ENCODE data around the gene FUT2. TPM values are rescaled to one million over a fixed set of nuclear protein-coding genes. Genes with fewer than 3 reads are reported as not detected.

Gene FUT2
- total RNA-seq, 2 donors from 2014 or later = 125 to 141 TPM

DNA sequence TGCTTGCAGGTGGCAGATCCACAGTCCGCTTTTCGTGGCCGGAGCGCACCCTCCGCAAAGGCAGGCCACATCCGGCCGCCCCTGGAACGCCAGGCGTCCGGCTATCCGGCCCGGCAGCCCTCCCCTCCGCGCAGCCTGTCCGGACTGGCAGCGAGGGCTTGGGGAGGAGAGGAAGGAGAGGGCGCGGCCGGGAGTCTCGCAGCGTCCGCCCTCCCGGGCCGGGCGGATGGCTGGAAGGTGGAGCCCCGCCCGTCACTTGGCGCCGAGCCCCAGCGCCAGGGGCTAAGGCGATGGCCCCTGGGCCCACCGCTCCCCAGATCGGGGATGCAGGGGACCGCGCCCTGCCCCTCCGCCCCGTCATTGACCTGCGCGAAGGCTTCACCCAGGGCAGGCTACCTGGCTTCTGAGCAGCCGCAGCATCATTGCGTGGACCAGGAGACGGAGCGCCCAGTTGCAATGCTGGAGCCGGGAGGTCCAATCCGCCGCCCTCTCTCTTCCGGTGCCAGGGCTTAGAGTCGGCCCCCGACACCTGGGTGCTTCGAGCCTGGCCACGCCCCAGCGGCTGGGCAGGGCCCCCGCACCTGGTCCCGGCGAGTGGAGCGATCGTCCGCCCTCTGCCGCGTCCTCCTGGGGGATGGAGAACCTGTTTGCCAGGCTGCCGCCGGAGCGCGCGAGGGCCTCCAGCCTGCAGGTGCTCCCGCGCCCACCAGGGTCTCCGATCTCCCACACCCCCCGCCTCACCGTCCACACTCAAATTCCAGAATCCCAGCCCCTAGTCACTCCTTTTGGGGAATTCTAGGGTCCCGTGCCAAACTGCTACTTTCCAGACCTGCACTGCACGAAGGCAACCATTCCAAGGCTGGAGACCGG, 57.0 kb downstream of the FUT2 start, which contains the start of gene FUT1:
TSS of gene FUT1 (minus strand) at position 146 of the 870 bp plus-strand sequence. CDS start 1,360 bp downstream, outside the sequence.
- TF ChIP-seq, protein P1, sequence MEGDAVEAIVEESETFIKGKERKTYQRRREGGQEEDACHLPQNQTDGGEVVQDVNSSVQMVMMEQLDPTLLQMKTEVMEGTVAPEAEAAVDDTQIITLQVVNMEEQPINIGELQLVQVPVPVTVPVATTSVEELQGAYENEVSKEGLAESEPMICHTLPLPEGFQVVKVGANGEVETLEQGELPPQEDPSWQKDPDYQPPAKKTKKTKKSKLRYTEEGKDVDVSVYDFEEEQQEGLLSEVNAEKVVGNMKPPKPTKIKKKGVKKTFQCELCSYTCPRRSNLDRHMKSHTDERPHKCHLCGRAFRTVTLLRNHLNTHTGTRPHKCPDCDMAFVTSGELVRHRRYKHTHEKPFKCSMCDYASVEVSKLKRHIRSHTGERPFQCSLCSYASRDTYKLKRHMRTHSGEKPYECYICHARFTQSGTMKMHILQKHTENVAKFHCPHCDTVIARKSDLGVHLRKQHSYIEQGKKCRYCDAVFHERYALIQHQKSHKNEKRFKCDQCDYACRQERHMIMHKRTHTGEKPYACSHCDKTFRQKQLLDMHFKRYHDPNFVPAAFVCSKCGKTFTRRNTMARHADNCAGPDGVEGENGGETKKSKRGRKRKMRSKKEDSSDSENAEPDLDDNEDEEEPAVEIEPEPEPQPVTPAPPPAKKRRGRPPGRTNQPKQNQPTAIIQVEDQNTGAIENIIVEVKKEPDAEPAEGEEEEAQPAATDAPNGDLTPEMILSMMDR (IDR thresholded peaks at IDR 0.05) = no peak
- H3K27me3 ChIP-seq = peaks cover 21% of the 10 kb centered on the region
- H3K36me3 ChIP-seq = no peaks in the 10 kb centered on the region
- no peak within 1 kb of the TSS for H3K27ac ChIP-seq
- intact Hi-C loops (cut with DNase I) = no loop called here
- peak within 1 kb of the TSS; percentile 23 for H3K4me3 ChIP-seq
- DNase-seq = peak; percentile 73
- peak within 1 kb of the TSS; percentile 43 to 51 for H3K9ac ChIP-seq (ENCODE audit: low read depth in 2 of 2, low read length in 2 of 2)
- peaks cover 6% of the 10 kb centered on the region for H3K4me1 ChIP-seq
- H3K9me3 ChIP-seq = no peaks in the 10 kb centered on the region

DNA sequence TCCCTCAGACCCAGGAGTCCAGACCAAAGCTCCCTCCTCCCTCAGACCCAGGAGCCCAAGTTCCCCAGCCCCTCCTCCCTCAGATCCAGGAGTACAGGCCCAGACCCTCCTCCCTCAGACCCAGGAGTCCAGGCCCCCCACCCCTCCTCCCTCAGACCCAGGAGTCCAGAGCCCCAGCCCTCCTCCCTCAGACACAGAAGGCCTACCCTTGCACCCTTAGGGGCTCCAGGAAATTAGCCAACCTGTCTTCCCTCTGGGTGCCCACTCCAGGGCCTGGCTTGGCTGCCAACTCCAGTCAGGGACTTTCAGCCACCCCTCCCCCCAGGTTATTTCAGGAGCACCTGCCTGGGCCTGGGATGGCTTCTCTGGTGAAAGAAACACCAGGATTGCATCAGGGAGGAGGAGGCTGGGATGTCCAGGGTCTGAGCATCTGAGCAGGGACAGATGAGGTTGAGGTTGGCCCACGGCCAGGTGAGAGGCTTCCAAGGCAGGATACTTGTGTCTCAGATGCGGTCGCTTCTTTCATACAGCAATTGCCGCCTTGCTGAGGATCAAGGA, 59.4 kb downstream of the FUT2 start, which contains the start of gene FGF21:
TSS of gene FGF21 (plus strand) at position 441 of the 558 bp plus-strand sequence. CDS start 713 bp downstream, outside the sequence.
- H3K27me3 ChIP-seq = peaks cover 21% of the 10 kb centered on the region
- peaks cover 6% of the 10 kb centered on the region for H3K4me1 ChIP-seq
- no peak for DNase-seq
- no peaks in the 10 kb centered on the region for H3K9me3 ChIP-seq
- H3K9ac ChIP-seq (ENCODE audit: low read depth in 2 of 2, low read length in 2 of 2) = no peak within 1 kb of the TSS
- intact Hi-C loops (cut with DNase I) = no loop called here
- no peak within 1 kb of the TSS for H3K4me3 ChIP-seq
- H3K27ac ChIP-seq = no peak within 1 kb of the TSS
- no peaks in the 10 kb centered on the region for H3K36me3 ChIP-seq
- TF ChIP-seq, protein P1 (IDR thresholded peaks at IDR 0.05) = no peak

Other genes starting within 250 kb of the FUT2 start
- gene GRWD1, start 250.0 kb upstream of the FUT2 start, total RNA-seq = 10 to 100 TPM; 17.0 to 45.8 TPM
- under 1 TPM; 0.35 to 0.99 TPM for gene KCNJ14, start 240.4 kb upstream of the FUT2 start, total RNA-seq
- gene CYTH2, start 226.6 kb upstream of the FUT2 start, total RNA-seq = 10 to 100 TPM; 55.4 to 70.2 TPM
- gene LMTK3, start 184.1 kb upstream of the FUT2 start, total RNA-seq = 1 to 10 TPM; 1.7 to 3.1 TPM
- gene SULT2B1, start 143.8 kb upstream of the FUT2 start, total RNA-seq = 1 to 10 TPM; 1.4 to 7.7 TPM
- gene SPACA4, start 89.2 kb upstream of the FUT2 start, total RNA-seq = under 1 TPM in 1 of 2 donors, not detected in 1; 0.27 TPM
- gene FAM83E, start 80.9 kb upstream of the FUT2 start, total RNA-seq = 100 to 1,000 TPM; 150 to 198 TPM
- 1,000 to 10,000 TPM; 1,499 to 1,736 TPM for gene RPL18, start 76.8 kb upstream of the FUT2 start, total RNA-seq
- 10 to 100 TPM; 36.2 to 48.4 TPM for gene SPHK2, start 76.5 kb upstream of the FUT2 start, total RNA-seq
- 1 to 10 TPM; 4.7 to 8.9 TPM for gene DBP, start 58.6 kb upstream of the FUT2 start, total RNA-seq
- gene CA11, start 49.8 kb upstream of the FUT2 start, total RNA-seq = 1 to 10 TPM; 1.4 to 2.7 TPM
- under 1 TPM in 1 of 2 donors, not detected in 1; 0.32 TPM for gene NTN5, start 23.0 kb upstream of the FUT2 start, total RNA-seq
- 1 to 10 TPM in 1 of 2 donors, under 1 TPM in 1; 0.35 to 1.2 TPM for gene MAMSTR, start 23.8 kb downstream of the FUT2 start, total RNA-seq
- gene RASIP1, start 44.6 kb downstream of the FUT2 start, total RNA-seq = 1 to 10 TPM; 2.2 to 4.8 TPM
- gene IZUMO1, start 50.9 kb downstream of the FUT2 start, total RNA-seq = not detected
- under 1 TPM; 0.59 to 0.80 TPM for gene FUT1, start 56.7 kb downstream of the FUT2 start, total RNA-seq
- gene FGF21, start 59.6 kb downstream of the FUT2 start, total RNA-seq = not detected
- 10 to 100 TPM; 74.8 to 85.5 TPM for gene BCAT2, start 115.1 kb downstream of the FUT2 start, total RNA-seq
- 1 to 10 TPM in 1 of 2 donors, under 1 TPM in 1; 0.79 to 2.8 TPM for gene HSD17B14, start 140.5 kb downstream of the FUT2 start, total RNA-seq
- gene PLEKHA4, start 172.6 kb downstream of the FUT2 start, total RNA-seq = 1 to 10 TPM; 5.6 to 6.6 TPM
- 10 to 100 TPM; 23.9 to 33.3 TPM for gene PPP1R15A, start 176.4 kb downstream of the FUT2 start, total RNA-seq
- gene TULP2, start 202.8 kb downstream of the FUT2 start, total RNA-seq = not detected
- gene NUCB1, start 204.3 kb downstream of the FUT2 start, total RNA-seq = 100 to 1,000 TPM; 180 to 184 TPM
- 1 to 10 TPM in 1 of 2 donors, not detected in 1; 1.5 TPM for gene DHDH, start 237.7 kb downstream of the FUT2 start, total RNA-seq

Data from colonic mucosa (tissue), 4 donors.